MM.1S (cell line): ENCODE measurements around the gene ABCA13.

Experiments used
- EZH2 ChIP-seq: fragments of 300-600 bp; sonication (generic); optimal IDR thresholded peaks from 2 replicates; pipeline ENCODE3; 2017; ENCODE audit warnings: low read depth, mild to moderate bottlenecking, antibody characterized with exemption, low read length, mixed read lengths
- EZH2phosphoT487 ChIP-seq: fragments of 300-600 bp; sonication (generic); IDR thresholded peaks from 2 replicates; pipeline ENCODE4 v1.6.1; 2018; ENCODE audit warnings: antibody characterized with exemption, low read length
- TF ChIP-seq, protein P1 (sequence below): fragments of 300-600 bp; sonication (generic); IDR thresholded peaks from 2 replicates; pipeline ENCODE4 v1.5.1; 2016; ENCODE audit warnings: antibody characterized with exemption, low read length, mixed read lengths

DNA sequence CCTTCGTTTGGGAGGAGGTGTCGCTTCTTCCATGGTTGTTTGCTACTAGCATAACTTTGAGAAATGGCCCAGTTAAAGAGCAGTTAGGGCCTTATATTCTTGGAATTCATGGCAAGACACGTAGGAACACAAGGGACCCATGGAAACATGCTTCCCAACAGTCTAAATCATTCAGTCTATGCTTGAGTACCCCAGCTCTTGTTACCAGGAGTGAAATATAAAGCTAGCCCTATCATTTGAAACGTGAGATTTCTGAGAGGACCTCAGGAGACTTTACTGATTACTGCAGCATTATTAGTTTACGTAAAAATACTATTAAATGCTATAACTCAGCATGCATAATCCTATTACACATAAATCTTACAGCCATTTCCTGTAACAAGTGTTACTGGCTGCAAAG is 424.5 kb downstream of the ABCA13 start:
- TF ChIP-seq, protein P1, sequence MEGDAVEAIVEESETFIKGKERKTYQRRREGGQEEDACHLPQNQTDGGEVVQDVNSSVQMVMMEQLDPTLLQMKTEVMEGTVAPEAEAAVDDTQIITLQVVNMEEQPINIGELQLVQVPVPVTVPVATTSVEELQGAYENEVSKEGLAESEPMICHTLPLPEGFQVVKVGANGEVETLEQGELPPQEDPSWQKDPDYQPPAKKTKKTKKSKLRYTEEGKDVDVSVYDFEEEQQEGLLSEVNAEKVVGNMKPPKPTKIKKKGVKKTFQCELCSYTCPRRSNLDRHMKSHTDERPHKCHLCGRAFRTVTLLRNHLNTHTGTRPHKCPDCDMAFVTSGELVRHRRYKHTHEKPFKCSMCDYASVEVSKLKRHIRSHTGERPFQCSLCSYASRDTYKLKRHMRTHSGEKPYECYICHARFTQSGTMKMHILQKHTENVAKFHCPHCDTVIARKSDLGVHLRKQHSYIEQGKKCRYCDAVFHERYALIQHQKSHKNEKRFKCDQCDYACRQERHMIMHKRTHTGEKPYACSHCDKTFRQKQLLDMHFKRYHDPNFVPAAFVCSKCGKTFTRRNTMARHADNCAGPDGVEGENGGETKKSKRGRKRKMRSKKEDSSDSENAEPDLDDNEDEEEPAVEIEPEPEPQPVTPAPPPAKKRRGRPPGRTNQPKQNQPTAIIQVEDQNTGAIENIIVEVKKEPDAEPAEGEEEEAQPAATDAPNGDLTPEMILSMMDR: no peak
- TF ChIP-seq EZH2: no peak
- no peak for TF ChIP-seq EZH2phosphoT487
